RPMI8226 (cell line): ENCODE results near the gene GPATCH1.

Experiments
- DNase-seq: peaks from one replicate; pipeline ENCODE4 v3.0.0-alpha.2; 2015

Gene GPATCH1

DNA sequence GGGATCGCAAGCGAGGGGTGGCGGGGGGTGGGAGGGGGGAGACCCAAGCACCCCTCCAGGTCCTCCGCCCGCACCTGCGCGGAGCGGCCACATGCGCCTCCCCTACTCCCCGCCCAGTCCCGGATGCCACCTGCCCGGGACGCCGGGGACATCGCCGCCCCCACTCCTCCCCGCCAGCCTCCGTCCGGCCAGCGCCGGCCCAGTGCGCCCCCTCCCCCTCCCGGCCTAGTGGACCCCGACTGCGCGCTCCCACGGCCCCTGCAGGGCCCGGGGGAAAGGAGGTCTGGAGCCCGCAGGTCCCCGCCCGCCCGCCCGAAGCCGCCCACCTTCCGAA lies 16.6 kb upstream of the GPATCH1 start:
- peak; percentile 48 for DNase-seq

DNA sequence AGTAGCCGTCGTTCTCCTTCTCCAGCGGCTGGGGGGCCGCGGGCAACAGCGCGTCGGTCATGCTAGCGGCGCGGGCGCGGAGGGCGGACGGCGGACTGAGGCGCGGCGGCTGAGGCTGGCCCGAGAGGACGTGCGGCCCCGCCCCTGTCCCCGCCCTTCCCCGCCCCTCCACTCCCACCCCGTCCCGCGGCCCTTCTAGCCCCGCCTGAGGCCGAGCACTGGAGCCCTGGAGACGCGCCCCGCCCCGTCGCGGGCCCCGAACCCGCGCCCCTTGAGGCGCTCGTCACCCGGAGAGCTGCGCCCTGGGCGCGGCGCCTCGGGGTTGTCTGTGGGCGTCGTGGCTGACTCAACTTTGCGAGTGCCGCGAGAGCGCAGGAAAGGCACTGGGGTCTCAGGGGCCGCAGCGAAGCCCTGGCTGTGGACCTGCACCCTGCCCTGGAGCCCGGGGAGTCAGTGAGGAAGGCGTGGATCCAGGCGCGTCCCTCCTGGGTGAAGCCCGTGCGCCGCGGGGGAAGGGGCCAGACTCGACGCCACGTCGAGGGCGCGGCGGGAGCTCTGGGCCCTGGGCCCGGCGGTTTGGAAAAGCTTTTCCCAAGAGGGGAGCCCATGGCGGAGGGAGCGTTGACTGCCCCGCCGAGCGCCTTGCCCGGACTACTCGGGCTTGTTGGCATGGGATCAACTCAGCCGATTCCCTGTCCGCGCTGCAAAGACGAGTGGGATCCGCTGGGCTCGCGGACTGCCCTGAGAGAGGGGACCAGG lies 16.0 kb upstream of the GPATCH1 start, which contains the start of gene RHPN2:
Gene RHPN2, minus strand, starts transcription at position 97 of the 759 bp plus-strand sequence. Its CDS starts 36 bp downstream, at position 61.
- DNase-seq, result peak; percentile 69

DNA sequence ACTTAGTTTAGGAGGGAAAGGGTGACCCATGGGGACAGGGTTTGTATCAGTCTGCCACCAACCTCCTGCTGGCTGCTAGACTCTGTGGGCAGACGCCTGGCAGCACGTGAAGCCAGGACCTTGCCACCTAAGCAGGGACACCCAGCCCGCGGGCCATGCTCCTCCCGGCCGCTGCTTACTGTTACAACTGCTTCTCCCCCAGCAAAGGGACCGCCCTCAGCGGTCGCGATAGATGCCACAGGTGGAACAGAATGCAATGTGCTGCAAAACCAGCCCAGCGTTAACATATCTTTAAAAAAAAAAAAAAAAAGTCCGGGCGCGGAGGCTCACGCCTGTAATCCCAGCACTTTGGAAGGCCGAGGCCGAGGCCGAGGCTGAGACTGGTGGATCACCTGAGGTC lies 14.4 kb upstream of the GPATCH1 start:
- no peak for DNase-seq

DNA sequence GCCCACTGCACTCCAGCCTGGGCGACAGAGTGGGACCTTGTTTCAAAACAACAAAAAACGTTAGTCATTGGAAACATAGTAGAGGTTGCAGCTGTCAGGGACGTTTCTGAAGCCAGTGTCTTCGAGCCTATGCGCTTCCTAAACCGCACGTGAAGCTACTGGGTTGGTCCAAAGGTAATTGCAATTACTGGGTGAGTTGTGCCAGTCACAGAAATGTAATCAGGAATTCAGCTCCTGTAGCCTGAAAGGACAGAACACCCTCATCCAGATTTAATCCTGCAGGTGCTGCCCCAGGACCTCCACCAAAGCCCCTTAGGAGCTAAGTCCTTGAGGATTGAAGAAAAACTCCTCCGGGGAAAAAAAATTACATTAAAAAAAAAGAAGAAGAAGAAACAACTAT lies 13.9 kb upstream of the GPATCH1 start:
- no peak for DNase-seq

DNA sequence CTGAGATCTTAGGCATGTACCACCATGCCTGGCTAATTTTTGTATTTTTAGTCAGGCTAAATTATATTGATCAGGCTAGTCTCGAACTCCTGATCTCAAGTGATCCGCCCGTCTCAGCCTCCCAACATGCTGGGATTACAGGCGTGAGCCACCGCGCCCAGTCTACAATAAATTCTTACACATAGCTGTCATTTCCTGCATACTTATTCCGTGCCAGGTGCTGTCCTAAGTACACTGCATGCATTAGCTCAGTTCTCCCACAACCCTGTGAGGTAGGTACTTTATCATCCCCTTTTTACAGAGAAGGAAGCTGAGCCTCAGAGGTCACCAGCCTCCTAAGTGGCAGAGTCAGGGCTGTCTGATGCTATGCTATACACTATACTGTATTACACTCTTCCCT lies 9.1 kb upstream of the GPATCH1 start:
- DNase-seq, result no peak

DNA sequence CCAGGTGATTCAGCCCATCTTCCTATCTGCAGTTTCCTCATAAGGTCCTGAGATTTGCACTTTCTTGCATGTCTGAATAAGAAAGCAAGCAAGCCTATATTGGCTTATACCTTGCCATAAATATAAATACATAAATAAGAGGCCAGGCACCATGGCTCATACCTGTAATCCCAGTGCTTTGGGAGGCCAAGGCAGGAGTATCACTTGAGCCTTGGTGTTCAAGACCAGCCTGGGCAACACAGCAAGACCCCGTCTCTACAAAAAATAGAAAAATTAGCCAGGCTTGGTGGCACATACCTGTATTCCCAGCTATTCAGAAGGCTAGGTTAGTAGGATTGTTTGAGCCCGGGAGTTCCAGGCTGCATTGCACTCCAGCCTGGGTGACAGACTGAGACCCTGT lies 5.5 kb upstream of the GPATCH1 start:
- DNase-seq, result no peak

DNA sequence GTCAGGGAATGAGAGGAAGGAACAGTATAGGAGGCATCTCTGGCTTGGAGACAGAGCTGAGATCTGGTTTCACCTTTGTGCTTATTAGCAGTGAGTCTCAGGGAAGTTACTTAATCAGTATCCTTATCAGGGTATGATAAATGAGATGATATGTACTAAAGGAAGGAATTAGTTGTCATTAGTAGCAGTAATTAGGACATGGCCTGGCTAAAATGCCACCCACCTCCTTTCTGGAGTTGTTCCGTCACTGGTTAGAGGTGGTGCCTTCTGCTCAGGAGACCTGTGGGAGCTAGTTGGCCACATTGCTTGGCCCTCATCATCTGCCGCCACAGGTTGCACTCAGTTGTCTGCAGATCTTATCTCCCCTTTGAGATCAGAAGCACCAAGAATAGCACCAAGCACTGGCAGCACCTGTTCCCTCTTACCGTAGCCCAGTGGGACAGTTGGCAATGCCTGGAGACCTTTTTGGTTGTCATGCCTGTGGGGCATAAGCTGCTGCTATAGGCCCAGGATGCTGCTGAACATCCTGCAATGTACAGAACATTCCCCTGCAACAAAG lies 4.7 kb downstream of the GPATCH1 start:
- DNase-seq, result no peak

DNA sequence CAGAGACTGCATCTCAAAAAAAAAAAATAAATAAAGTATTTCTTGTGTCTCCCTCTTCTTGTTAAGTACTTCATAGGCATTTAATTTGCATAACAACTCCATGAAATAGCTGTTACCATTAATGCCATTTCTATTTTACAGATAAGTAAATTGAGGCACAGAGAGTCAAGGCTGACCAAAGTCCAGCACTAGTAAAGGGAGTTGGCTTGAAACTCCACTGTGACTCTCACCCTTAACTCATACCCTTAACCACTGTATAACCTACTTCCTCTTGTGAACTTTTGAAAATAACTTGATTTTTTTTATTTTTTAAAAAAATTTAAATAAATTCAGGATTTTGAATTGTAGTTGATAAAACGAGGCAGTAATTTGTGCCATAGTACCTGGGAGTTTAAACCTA lies 6.0 kb downstream of the GPATCH1 start:
- DNase-seq, result no peak

DNA sequence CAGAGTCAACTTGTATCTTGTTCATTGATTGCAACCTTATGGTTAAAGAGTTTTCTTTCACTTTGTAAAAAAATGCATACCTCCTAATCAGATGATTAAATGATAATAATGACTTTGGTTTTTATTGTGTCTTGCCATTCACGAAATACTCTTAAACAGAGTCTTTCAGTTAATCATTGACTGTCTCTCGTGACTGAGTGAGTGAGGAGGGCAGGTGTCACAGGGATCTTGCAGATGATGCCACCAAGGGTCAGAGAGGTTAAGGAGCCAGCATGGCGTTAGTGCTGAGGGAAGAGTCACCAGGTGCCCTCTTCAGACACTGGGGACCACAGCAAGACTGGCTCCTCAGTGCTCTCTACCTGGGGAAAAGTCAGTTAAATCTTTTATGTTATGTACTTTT lies 8.0 kb downstream of the GPATCH1 start:
- no peak for DNase-seq

DNA sequence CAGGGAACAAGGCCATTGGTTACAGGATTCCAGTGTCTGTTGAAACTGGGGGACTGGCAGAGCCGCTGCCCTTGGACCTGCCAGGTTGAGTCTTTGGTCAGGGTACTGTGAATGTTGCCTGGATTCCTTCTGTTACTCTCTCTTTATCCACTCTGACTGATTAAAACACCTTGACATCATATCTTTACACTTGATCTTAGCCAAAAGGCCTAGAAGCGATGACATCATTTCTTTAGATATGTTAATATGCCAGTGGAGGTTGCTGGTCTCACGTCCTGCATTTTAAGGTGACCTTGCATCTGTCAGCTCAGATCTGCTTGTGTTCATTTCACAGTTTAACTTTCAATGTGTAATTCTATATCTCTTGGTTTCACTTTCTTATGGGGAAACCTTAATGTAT lies 9.2 kb downstream of the GPATCH1 start:
- no peak for DNase-seq

DNA sequence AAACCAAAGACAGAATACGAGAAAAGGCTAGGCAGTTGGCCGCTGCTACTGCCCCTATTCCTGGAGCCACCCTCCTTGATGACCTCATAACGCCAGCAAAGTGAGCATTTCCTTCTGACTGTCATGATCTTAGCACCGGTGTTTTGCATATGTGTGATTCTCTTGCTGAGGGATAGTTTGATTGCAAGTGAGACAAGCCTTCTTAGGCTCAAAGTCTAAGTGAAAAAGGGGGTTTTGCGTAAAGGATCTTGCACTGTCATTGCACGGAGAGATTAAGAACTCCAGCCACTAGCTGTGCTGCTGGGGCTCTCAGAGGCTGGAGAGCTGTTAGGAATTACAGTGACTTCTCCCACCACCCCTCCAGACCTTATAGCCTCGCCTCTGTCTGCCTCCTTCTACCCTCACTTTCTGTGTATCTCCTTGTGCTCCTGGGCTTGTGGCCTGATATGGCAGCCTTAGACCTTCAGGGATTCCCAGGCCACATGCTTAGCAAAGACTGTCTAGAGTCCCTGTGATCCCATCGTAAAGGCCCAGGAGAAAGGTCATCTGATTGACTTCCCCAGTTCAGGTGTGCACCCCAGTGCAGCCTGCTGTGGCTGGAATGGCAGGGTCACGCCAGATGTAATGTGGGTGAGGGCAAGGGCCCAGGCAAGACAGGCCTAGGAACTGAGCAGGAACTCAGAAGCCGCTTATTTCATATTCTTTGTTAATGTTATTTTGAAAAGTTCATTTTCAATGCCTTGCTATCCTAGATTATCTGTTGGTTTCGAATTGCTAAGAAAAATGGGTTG lies 12.6 kb downstream of the GPATCH1 start:
- DNase-seq, result no peak

DNA sequence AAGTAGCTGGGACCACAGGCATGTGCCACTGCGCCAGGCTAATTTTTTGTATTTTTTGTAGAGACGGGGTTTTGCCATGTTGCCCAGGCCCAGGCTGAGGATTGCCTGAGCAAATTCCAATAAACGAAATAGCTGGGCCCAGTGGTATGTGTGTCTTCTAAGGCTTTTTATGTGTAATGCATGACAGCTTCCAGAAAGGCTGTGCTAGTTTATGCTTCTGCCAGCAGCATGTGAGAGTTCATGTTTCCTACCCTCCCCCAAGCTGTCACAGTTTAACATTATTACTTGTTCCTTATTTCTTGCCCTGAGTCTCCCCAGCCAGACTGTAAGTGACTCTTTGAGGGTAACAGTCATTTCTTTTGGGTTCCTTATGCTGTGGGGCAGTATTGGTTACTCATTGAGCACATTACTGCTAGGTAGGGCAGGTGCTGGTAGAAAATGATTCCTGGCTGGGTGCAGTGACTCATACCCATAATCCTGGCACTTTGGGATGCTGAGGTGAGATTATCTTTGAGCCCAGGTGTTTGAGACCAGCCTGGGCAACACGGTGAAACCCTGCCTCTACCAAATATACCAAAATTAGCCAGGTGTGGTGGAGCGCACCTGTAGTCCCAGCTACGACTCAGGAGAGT lies 13.6 kb downstream of the GPATCH1 start:
- no peak for DNase-seq

DNA sequence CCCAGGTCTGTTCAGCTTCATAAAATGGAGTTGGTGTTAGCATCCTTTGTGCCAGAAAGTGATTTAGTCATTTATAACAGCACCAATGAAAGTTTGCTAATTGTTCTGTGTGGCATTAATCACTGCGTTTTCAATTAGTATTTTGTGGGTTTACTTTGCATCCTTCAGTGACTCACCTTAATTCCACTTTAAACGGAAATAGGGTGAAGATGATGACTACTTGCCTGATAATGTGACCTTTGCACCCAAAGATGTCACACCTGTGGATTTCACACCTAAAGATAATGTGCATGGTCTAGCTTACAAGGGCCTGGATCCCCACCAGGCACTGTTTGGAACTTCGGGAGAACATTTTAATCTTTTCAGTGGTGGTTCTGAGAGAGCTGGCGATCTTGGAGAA lies 15.0 kb downstream of the GPATCH1 start:
- DNase-seq, result no peak

DNA sequence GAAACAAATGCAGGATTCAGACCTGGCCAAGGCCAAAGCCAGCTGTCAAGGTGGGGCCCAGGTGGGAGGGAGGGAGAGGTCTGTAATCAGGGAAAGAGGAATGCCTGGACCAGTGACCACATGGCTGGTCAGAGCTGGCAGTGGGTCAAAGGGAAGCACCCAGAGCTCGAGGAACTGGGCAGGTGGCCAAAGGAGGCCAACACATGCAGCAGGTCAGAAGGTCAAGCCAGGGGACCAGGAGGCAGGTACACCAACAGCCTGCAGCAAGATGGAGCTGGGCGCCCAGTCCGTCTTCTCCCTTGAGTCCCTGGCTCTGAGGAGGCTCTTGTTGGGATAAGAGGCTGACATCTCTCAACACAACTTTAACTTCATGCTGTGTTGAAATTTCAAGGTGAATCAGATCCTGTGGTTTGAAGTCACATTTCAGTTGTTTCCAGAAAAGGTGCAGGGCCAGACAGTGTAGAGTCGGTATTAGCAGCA lies 17.1 kb downstream of the GPATCH1 start:
- no peak for DNase-seq

DNA sequence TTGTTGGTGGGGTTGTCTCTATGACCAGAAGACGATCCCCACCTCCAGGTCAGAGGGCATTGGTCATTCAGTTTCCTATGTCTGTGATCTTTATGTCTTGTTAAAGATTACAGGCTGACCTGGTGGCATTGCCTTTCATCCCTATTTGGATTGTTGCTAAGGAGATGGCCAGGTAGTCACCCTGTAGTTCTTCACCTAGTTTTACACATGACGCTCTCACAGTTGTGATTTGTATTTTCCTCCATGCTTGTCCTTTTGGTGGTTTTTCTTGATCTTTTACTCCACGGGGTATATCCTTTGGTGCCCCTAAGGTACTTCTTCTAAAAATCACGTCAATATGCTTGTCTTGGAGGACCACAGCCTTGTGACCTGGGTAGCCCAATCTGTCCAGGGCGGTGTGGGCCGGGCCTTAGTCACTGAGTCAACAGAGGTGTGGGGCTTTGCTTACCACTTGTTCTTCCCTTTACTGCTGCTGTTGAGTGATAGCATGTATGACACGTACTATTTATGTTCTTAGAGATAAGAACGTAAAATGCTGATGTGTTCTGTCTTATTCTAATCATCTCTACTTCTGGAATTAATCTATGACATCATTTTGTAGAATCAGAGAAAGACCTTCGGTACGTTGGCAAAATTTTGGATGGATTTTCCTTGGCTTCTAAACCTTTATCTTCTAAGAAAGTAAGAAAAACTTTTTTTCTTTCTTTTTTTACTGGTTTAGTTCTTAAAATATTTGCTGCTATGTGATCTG lies 20.1 kb downstream of the GPATCH1 start:
- DNase-seq, result no peak

DNA sequence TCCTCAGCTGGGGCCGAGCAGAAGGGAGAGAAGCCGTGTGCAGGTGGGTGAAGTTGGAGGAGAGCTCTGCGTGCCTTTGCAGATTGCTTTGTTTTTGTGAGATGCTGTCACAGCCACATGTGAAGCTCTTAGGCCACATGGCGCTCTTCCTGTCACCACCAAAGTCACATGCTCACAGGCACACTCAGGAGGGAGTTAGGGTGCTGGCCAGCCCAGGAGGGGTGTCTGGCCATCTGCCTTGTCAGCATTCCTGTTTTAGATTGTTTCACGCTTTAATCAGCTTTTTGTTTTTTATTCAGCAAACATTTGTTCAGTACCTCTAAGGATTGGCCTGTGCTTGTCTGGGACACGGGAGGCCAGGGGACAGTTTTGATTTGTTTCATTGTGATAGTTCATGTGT lies 21.9 kb downstream of the GPATCH1 start:
- DNase-seq, result no peak

DNA sequence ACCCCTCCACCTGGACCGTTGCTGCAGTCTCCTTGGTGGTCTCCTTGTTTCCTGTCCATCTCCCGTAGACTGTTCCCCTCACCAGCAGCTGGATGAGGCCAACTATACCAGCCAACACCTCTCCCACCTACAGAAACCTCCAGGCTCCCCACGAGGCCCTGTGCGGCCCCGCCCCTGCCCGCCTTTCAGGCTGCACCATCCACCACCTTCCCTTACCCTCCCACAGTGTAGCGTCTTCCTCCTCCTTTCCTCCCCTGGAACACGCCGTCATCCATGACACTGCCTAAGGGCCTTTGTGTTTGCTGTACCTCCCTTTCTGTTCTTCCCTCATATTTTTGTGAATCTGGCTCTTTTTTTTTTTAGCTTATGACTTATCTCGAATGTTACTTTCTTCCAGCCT lies 27.2 kb downstream of the GPATCH1 start:
- DNase-seq, result no peak

DNA sequence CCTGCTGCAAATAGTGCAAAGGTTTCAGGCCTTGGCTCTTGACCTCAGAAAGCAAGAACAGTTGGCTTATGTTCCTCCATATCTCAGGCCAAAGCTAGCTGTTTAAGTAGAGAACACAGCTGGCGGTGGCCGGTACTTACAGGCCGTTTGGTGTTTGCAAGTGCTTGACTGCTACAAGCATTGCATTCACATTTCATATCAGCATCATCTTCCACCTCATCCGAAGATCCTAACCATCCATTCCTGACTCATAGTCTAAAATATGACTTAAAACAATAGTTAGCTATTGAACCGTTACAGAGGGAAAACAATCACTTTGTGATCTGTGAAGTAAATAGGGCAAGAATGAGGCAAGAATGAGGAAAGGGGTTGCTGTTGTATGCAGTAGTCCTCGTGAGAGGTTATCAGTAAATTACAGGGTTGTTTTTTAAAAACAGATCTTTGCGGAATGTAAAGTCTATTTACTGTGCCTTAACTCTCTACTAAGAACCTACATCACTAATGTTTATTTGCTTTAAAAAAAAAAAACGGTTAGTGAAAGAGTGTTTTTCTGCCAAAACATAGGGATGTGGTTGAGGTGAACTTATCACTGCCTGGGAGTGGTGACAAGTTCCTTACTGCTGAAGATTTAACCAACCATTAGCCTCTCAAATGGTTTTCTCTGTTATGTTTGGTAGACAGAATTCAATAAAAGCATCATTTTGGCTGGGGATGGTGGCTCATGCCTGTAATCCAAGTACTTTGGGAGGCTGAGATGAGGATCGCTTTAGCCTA lies 29.3 kb downstream of the GPATCH1 start:
- DNase-seq, result no peak

DNA sequence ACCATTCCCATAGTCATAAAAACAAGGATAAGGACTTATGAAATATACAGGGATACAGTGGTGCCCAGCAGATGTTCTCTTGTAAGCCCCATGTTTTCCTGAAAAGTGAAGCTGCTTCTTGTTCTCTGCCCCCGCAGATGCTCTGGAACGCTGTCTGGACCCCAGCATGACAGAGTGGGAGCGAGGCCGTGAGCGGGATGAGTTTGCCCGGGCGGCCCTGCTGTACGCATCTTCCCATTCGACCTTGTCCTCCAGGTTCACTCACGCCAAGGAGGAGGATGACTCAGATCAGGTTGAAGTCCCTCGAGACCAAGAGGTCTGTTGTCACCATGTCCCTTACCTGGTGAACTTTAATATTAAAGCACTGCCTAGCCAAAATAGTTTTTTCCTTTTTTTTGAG lies 30.6 kb downstream of the GPATCH1 start:
- no peak for DNase-seq

DNA sequence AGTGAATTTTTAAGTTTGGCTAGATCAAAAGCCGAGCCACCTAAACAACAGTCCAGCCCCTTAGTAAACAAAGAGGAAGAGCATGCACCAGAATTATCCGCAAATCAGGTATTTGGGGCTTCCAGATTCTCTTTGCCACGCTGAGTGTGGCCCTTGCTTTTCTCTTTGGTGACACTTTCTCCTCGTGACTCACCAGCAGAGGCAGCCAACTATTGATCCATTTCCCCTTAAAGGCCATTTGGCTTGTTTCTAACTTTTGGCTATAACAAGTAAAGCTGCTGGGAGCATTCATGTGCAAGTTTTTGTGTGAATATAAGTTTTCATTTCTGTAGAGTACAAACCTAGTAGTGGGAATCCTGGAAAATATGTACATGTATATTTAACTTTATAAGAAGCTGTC lies 33.3 kb downstream of the GPATCH1 start:
- no peak for DNase-seq

DNA sequence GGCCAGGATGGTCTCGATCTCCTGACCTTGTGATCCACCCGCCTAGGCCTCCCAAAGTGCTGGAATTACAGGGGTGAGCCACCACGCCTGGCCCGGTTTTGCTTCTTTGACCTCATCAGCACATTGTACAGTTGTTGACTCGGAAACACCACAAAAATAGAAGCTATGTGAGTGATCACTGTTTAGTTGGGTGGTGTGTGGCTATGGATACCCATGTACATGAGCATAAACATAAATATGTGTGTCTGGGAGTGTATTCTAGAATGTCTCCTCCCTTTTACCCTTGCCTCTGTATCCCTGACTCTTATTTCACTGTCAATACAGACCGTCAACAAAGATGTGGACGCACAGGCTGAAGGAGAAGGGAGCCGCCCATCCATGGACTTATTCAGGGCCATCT lies 36.5 kb downstream of the GPATCH1 start:
- no peak for DNase-seq

DNA sequence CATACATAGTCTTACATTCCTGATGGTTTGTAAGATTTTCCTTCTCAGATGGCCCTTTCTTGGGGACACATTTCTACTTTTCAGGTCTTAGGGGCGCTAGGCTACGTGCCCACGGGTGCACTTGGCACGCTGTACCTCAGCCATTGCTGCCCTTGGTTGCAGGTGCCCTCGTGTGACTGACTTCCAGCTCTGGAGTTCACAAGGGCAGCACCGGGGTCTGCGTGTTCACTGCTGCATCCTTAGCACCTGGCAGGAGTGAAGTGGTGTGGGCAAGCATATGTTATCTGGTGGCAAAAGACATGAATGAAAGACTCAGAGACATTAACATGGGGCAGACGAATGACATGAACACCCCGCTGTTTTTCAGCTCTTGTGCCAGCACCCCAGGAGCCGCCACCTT lies 37.7 kb downstream of the GPATCH1 start:
- DNase-seq, result no peak
